Astrocyte of the hippocampus (primary cell): Measurements from ENCODE around the gene ADRA2B.

Source experiments
- DNase-seq: peaks from one replicate; pipeline ENCODE4 v3.0.0; 2011; ENCODE audit warnings: low read depth, low spot score

Gene ADRA2B

GRCh38 chr2:96105152-96105915 is 11.0 kb downstream of the ADRA2B start:
- no peak for DNase-seq

- DNase-seq, result no peak
These were observed 11.9 kb downstream of the ADRA2B start for GRCh38 chr2:96104487-96104861.

- DNase-seq, result no peak
These were observed 12.4 kb downstream of the ADRA2B start for GRCh38 chr2:96103761-96104486.

- no peak for DNase-seq
These were observed 13.2 kb downstream of the ADRA2B start for GRCh38 chr2:96103187-96103601.

- DNase-seq, result no peak
These were observed 13.7 kb downstream of the ADRA2B start for GRCh38 chr2:96102596-96103186.

GRCh38 chr2:96100893-96101304 is 15.5 kb downstream of the ADRA2B start:
- no peak for DNase-seq

GRCh38 chr2:96099861-96100798 is 16.2 kb downstream of the ADRA2B start:
- DNase-seq, result no peak

- DNase-seq, result no peak
These were observed 17.3 kb downstream of the ADRA2B start for GRCh38 chr2:96098900-96099590.

- DNase-seq, result no peak
These were observed 18.2 kb downstream of the ADRA2B start for GRCh38 chr2:96097951-96098823.

GRCh38 chr2:96097441-96097840 is 18.9 kb downstream of the ADRA2B start:
- no peak for DNase-seq

GRCh38 chr2:96095116-96095636 is 21.2 kb downstream of the ADRA2B start:
- no peak for DNase-seq

GRCh38 chr2:96093528-96093927 is 22.8 kb downstream of the ADRA2B start:
- DNase-seq, result no peak

GRCh38 chr2:96092951-96093350 is 23.4 kb downstream of the ADRA2B start:
- no peak for DNase-seq

- DNase-seq, result no peak
These were observed 23.8 kb downstream of the ADRA2B start for GRCh38 chr2:96092573-96092877.

- DNase-seq, result no peak
These were observed 24.4 kb downstream of the ADRA2B start for GRCh38 chr2:96091711-96092572.

GRCh38 chr2:96091141-96091710 is 25.1 kb downstream of the ADRA2B start:
- DNase-seq, result no peak

GRCh38 chr2:96090196-96090926 is 26.0 kb downstream of the ADRA2B start:
- peak; percentile 16 for DNase-seq
